ENCODE results near the gene ACSM2B. TPM values are rescaled to one million over a fixed set of nuclear protein-coding genes. Genes with fewer than 3 reads are reported as not detected.
"Not testable (repeated sequence)": the region's sequence is repeated elsewhere in the genome, so short reads cannot be mapped to it uniquely, and the experiment has no call there.

ACSM2B gene
- total RNA-seq, 1 donor from 2014 or later = 2.6 TPM

- intact Hi-C loops (cut with micrococcal nuclease) = loop anchor here (10.0 kb wide), 1 partner anchor 144 kb away; no protein-coding TSS in a partner anchor
- not testable (repeated sequence) for H3K9me3 Mint-ChIP-seq; H3K27ac Mint-ChIP-seq; H3K4me3 Mint-ChIP-seq (ENCODE audit: low read depth); H3K4me1 Mint-ChIP-seq (ENCODE audit: low read depth); H3K27me3 Mint-ChIP-seq (ENCODE audit: low read depth); DNase-seq (ENCODE audit: low spot score); H3K36me3 Mint-ChIP-seq (ENCODE audit: low read depth)
Observed at GRCh38 chr16:20540603-20541316, 35.4 kb downstream of the ACSM2B start.

GRCh38 chr16:20538687-20539086, 37.5 kb downstream of the ACSM2B start:
- peak overlapping the region; percentile 50 for H3K27ac Mint-ChIP-seq

GRCh38 chr16:20538181-20538580, 38.0 kb downstream of the ACSM2B start:
- Mint-ChIP-seq H3K4me1 (ENCODE audit: low read depth) (peaks cover 9% of the 10 kb centered on the region), H3K27me3 (ENCODE audit: low read depth) (no peaks in the 10 kb centered on the region), H3K4me3 (ENCODE audit: low read depth) (no peak overlapping the region), H3K9me3 (no peaks in the 10 kb centered on the region), H3K27ac (peak overlapping the region; percentile 50), H3K36me3 (ENCODE audit: low read depth) (no peaks in the 10 kb centered on the region)
- intact Hi-C loops (cut with micrococcal nuclease) = no loop called here
- DNase-seq (ENCODE audit: low spot score) = no peak

More at GRCh38 chr16:20538687-20539086, 37.5 kb downstream of the ACSM2B start:
- no peaks in the 10 kb centered on the region for H3K9me3 Mint-ChIP-seq
- no peaks in the 10 kb centered on the region for H3K27me3 Mint-ChIP-seq (ENCODE audit: low read depth)
- no peak overlapping the region for H3K4me3 Mint-ChIP-seq (ENCODE audit: low read depth)
- intact Hi-C loops (cut with micrococcal nuclease) = no loop called here
- DNase-seq (ENCODE audit: low spot score) = no peak
- H3K36me3 Mint-ChIP-seq (ENCODE audit: low read depth) = no peaks in the 10 kb centered on the region
- H3K4me1 Mint-ChIP-seq (ENCODE audit: low read depth) = peaks cover 9% of the 10 kb centered on the region

DNA sequence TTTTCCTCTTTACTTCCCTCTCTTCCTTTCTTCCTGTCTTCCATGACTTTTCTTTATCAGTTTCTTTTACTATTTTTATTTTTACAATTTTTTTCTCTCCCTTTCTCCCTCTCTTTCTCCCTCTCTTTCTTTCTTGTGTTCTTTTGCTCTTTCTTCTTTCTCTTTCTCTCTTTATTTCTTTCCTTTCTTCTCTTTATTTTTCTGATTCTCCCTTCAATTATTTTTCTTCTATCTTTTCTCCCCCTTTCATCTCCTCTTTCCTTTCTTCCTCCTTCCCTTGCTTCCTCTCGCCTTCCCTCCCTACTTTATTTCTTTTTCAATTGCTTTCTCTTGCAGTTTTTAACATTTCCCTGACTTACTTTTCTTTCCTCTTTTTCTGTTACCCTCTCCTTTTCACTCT, 39.5 kb downstream of the ACSM2B start:
- DNase-seq (ENCODE audit: low spot score); H3K9me3 Mint-ChIP-seq; H3K27ac Mint-ChIP-seq; H3K27me3 Mint-ChIP-seq (ENCODE audit: low read depth); intact Hi-C loops (cut with micrococcal nuclease); H3K36me3 Mint-ChIP-seq (ENCODE audit: low read depth); H3K4me1 Mint-ChIP-seq (ENCODE audit: low read depth); H3K4me3 Mint-ChIP-seq (ENCODE audit: low read depth): not testable (repeated sequence)

- H3K4me3 Mint-ChIP-seq (ENCODE audit: low read depth); H3K9me3 Mint-ChIP-seq; DNase-seq (ENCODE audit: low spot score); H3K4me1 Mint-ChIP-seq (ENCODE audit: low read depth); H3K27me3 Mint-ChIP-seq (ENCODE audit: low read depth); intact Hi-C loops (cut with micrococcal nuclease); H3K27ac Mint-ChIP-seq; H3K36me3 Mint-ChIP-seq (ENCODE audit: low read depth): not testable (repeated sequence)
Observed at GRCh38 chr16:20532284-20532792, 43.8 kb downstream of the ACSM2B start.

DNA sequence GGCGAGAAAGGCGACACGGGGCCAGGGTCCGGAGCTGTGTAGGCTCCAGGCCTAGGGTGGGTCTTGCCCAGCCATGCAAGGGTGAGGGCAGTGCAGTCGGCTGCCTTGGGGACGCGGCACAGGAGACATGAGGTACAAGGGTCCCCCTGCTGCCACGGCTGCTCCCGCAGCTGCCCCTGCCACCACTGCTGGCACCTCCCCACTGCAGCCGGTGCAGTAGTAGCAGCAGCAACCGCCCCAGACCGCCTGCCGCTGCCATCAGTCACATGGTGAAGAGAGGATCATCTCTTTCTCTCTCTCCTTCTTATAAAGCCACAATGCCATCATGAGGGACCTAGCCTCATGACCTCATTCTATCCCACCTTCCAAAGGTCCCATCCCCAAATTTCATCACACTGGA, 44.4 kb downstream of the ACSM2B start:
- H3K27ac Mint-ChIP-seq; H3K27me3 Mint-ChIP-seq (ENCODE audit: low read depth); H3K36me3 Mint-ChIP-seq (ENCODE audit: low read depth); H3K9me3 Mint-ChIP-seq; intact Hi-C loops (cut with micrococcal nuclease); H3K4me1 Mint-ChIP-seq (ENCODE audit: low read depth); DNase-seq (ENCODE audit: low spot score); H3K4me3 Mint-ChIP-seq (ENCODE audit: low read depth): not testable (repeated sequence)

DNA sequence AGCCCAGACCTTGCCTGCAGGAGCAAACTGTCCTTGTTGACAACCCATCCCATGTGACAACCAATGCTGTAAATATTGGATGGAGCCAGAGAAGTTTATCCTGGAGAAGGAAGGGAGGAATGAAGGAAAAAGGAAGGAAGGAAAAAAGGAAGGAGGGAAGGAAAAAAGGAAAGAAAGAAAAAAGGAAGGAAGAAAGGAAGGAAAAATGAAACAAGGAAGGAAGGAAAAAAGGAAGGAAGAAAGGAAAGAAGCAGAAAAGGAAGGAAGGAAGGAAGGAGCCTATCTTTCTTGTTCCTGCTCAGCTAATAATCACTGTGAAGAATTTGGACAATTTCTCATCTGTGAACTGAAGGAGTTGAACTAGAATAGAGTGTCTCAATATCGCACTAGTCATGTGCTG, 56.1 kb downstream of the ACSM2B start:
- Mint-ChIP-seq H3K27me3 (ENCODE audit: low read depth) (peaks cover 2% of the 10 kb centered on the region), H3K27ac (no peak overlapping the region), H3K9me3 (no peaks in the 10 kb centered on the region), H3K4me3 (ENCODE audit: low read depth) (no peak overlapping the region), H3K36me3 (ENCODE audit: low read depth) (no peaks in the 10 kb centered on the region), H3K4me1 (ENCODE audit: low read depth) (no peaks in the 10 kb centered on the region)
- intact Hi-C loops (cut with micrococcal nuclease) = no loop called here
- no peak for DNase-seq (ENCODE audit: low spot score)

GRCh38 chr16:20519231-20519630, 56.9 kb downstream of the ACSM2B start:
- no peaks in the 10 kb centered on the region for H3K36me3 Mint-ChIP-seq (ENCODE audit: low read depth)
- no peak overlapping the region for H3K4me3 Mint-ChIP-seq (ENCODE audit: low read depth)
- intact Hi-C loops (cut with micrococcal nuclease) = no loop called here
- H3K9me3 Mint-ChIP-seq = no peaks in the 10 kb centered on the region
- peaks cover 2% of the 10 kb centered on the region for H3K27me3 Mint-ChIP-seq (ENCODE audit: low read depth)
- H3K4me1 Mint-ChIP-seq (ENCODE audit: low read depth) = no peaks in the 10 kb centered on the region
- DNase-seq (ENCODE audit: low spot score) = no peak
- H3K27ac Mint-ChIP-seq = no peak overlapping the region

DNA sequence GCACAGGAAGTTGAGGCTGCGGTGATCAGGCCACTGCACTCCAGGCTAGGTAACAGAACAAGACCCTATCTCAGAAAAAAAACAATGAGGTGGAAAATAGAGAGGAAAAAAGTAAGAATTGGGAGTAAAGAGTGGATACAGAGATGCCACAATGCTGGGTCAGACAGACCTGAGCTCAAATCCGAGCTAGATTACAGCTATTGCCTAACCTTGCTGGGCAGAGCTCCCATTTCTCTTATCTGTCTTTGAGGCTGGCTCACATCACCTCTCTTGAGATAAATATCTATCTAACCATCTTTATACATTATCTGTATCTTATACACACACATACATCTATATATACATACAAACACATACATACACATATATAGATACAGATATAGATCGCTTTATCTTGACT, 59.0 kb downstream of the ACSM2B start:
- Mint-ChIP-seq H3K4me3 (ENCODE audit: low read depth) (no peak overlapping the region), H3K4me1 (ENCODE audit: low read depth) (no peaks in the 10 kb centered on the region), H3K9me3 (no peaks in the 10 kb centered on the region), H3K27ac (no peak overlapping the region), H3K27me3 (ENCODE audit: low read depth) (peaks cover 2% of the 10 kb centered on the region), H3K36me3 (ENCODE audit: low read depth) (no peaks in the 10 kb centered on the region)
- intact Hi-C loops (cut with micrococcal nuclease) = no loop called here
- no peak for DNase-seq (ENCODE audit: low spot score)

GRCh38 chr16:20515688-20516090, 60.5 kb downstream of the ACSM2B start:
- H3K9me3 Mint-ChIP-seq = no peaks in the 10 kb centered on the region

GRCh38 chr16:20510323-20510722, 65.8 kb downstream of the ACSM2B start:
- H3K36me3 Mint-ChIP-seq (ENCODE audit: low read depth) = no peaks in the 10 kb centered on the region
- H3K4me1 Mint-ChIP-seq (ENCODE audit: low read depth) = no peaks in the 10 kb centered on the region
- H3K27ac Mint-ChIP-seq = no peak overlapping the region
- peaks cover 35% of the 10 kb centered on the region for H3K9me3 Mint-ChIP-seq
- H3K4me3 Mint-ChIP-seq (ENCODE audit: low read depth) = no peak overlapping the region
- DNase-seq (ENCODE audit: low spot score) = no peak
- intact Hi-C loops (cut with micrococcal nuclease) = no loop called here
- H3K27me3 Mint-ChIP-seq (ENCODE audit: low read depth) = no peaks in the 10 kb centered on the region

More at GRCh38 chr16:20515688-20516090, 60.5 kb downstream of the ACSM2B start:
- no peak overlapping the region for H3K27ac Mint-ChIP-seq
- no peaks in the 10 kb centered on the region for H3K36me3 Mint-ChIP-seq (ENCODE audit: low read depth)
- H3K4me3 Mint-ChIP-seq (ENCODE audit: low read depth) = no peak overlapping the region
- H3K4me1 Mint-ChIP-seq (ENCODE audit: low read depth) = no peaks in the 10 kb centered on the region
- no peak for DNase-seq (ENCODE audit: low spot score)
- H3K27me3 Mint-ChIP-seq (ENCODE audit: low read depth) = peaks cover 2% of the 10 kb centered on the region
- intact Hi-C loops (cut with micrococcal nuclease) = no loop called here

- no peaks in the 10 kb centered on the region for H3K4me1 Mint-ChIP-seq (ENCODE audit: low read depth)
- no peak overlapping the region for H3K4me3 Mint-ChIP-seq (ENCODE audit: low read depth)
- intact Hi-C loops (cut with micrococcal nuclease) = no loop called here
- H3K36me3 Mint-ChIP-seq (ENCODE audit: low read depth) = no peaks in the 10 kb centered on the region
- no peaks in the 10 kb centered on the region for H3K27me3 Mint-ChIP-seq (ENCODE audit: low read depth)
- no peak for DNase-seq (ENCODE audit: low spot score)
- peaks cover 35% of the 10 kb centered on the region for H3K9me3 Mint-ChIP-seq
- no peak overlapping the region for H3K27ac Mint-ChIP-seq
Observed at GRCh38 chr16:20507280-20507679, 68.9 kb downstream of the ACSM2B start.

DNA sequence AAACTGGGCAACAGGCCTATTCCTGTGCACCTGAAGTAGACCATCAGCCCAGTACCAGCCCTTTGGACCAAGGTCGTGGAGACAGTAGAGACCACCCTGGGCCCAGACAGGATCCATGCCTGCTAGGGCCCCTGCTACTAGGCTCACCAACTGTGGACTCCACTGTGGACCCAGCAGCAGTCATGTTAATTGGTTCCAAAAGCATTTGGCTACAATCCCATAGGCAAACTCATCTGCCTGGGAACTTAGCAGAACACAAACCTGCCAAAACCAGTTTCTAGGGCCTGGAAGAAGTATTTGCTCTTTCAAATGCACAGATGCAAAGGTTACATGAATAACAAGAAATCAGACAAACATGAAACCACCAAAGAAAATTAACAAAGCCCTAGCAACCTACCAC, 71.7 kb downstream of the ACSM2B start:
- Mint-ChIP-seq H3K27ac (no peak overlapping the region), H3K4me1 (ENCODE audit: low read depth) (no peaks in the 10 kb centered on the region)

More for the DNA sequence above, 71.7 kb downstream of the ACSM2B start:
- DNase-seq (ENCODE audit: low spot score) = no peak
- no peaks in the 10 kb centered on the region for H3K27me3 Mint-ChIP-seq (ENCODE audit: low read depth)
- peaks cover 35% of the 10 kb centered on the region for H3K9me3 Mint-ChIP-seq
- intact Hi-C loops (cut with micrococcal nuclease) = no loop called here
- no peak overlapping the region for H3K4me3 Mint-ChIP-seq (ENCODE audit: low read depth)
- H3K36me3 Mint-ChIP-seq (ENCODE audit: low read depth) = no peaks in the 10 kb centered on the region
